NCI-H2081 (cell line): ENCODE results near the gene DNAH17.

Experiments
- DNase-seq, 2 experiments: peaks; one replicate each; lab custom pipeline; 2025; lab: John Stamatoyannopoulos, UW

DNAH17 gene

GRCh38 chr17:78430892-78431691 lies 146.1 kb downstream of the DNAH17 start:
- no peak for DNase-seq

DNA sequence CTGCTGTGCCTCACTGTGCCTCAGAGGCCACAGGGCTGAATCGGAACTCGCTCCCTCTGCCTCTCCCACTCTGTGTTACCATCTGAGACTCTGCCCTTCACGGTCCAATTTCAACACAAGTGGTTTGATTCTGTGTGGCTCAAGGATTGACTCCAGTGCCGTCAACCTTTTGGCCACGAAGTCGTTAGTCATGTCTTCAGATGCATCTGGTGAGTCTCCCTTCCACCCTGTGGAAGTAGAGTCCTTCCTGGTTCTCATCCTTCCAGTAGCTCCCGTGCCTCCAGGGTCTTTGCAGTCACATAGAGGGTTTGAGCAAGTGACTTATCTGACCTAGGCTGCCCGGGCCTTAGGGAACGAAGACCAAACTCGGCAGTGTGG lies 147.6 kb downstream of the DNAH17 start:
- DNase-seq: no peak

GRCh38 chr17:78428836-78429617 lies 148.2 kb downstream of the DNAH17 start:
- DNase-seq: no peak

DNA sequence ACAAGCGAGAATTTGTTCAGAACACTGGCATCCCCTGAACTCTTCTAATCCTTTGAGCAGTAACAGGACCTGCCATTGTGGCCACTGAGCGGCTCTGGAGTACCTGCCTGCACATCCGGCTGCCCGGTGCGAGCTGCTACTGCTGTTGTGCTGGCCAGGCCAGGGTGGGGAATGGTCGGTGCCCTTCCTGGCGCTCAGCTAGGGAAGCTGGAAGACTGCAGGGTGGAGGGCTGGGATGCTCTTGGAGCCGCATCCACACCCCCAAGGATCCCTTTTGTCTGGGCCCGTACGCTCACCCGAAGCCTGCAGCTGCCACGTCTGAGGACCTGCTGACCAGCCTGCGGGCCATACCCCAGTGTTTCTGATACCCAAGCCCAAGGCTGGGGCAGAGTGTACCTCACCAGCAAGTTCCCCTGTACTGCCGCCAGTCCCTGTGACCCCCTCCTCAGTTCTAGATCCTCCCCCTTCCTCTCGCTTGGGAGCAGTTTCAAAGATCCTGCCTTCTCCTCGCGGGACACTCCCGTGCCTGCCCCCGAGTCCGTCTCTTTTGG lies 149.1 kb downstream of the DNAH17 start:
- no peak for DNase-seq

DNA sequence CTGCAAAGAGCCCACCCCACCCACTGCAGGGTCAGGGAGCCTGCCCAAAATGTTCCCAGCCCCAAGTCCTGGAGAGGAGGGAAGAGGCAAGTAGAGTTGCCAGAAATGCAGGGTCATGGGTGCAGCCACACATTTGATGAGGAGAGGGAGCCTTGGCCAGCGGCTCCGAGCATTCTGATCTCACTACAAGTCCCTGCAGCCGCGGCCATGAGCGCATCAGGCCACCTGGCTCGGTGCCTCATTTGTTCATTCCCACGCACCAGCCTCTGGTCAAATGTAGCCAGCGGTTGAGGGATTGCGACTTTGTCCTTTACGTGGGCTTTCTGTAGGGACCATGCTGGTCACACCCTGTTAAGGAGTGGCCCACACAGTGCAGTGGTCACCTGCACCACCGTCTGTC lies 150.1 kb downstream of the DNAH17 start:
- no peak for DNase-seq

DNA sequence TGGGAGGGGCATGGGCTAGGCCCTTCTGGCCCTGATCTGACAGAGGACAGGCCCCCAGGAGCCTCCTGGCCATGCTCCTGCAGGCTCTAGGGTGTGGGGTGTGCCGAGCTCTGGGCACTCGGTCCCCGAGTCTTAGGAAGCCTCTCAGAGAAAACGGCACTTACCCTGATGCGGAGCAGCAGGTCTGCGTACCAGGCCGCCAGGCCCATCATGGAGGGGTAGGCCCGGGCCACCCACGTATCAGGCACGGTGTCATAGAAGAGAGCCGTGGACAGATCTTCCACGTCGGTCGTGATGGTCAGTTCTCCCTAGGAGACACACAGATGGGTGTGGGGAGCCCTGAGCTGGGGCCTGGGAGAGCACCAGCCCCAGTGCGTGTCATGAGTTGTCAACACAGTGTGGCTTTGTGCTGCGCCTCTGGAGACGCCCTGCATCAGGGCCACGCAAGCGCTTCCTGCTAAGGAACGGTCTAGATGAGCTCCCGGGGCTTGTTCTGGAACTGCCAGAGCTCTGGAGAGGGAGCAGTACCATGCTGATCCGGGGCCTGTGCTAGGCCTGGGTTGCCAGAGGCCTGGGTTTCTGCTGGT lies 150.8 kb downstream of the DNAH17 start:
- no peak for DNase-seq

DNA sequence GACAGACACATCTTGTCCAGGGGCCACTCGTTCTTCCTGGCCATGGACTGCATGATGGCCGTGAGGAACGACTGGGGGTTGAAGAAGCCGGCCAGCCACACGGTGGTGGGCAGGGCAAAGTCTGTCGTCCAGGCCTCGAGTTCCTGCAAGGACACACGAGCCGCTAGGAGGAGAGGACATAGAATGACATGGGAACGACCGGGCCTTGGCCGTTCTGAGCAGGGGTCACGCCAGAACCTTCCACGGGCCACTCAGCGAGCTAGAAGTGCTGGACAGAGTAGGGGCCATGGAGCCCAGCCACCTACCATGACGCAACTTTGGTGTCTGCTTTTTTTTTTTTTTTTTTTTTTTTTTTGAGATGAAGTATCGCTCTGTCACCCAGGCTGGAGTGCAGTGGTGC lies 151.8 kb downstream of the DNAH17 start:
- no peak for DNase-seq

GRCh38 chr17:78423961-78424675 lies 153.1 kb downstream of the DNAH17 start:
- DNase-seq: peak; percentile 30 to 77

- DNase-seq: no peak
Measured at GRCh38 chr17:78422872-78423588, 154.2 kb downstream of the DNAH17 start.

- DNase-seq: no peak
Measured at GRCh38 chr17:78422267-78422605, 155.0 kb downstream of the DNAH17 start.

- peak; percentile 65 to 74 for DNase-seq
Measured at GRCh38 chr17:78421534-78422266, 155.5 kb downstream of the DNAH17 start.

- no peak for DNase-seq
Measured at GRCh38 chr17:78421084-78421533, 156.1 kb downstream of the DNAH17 start.

GRCh38 chr17:78419970-78420815 lies 157.0 kb downstream of the DNAH17 start:
- no peak for DNase-seq

DNA sequence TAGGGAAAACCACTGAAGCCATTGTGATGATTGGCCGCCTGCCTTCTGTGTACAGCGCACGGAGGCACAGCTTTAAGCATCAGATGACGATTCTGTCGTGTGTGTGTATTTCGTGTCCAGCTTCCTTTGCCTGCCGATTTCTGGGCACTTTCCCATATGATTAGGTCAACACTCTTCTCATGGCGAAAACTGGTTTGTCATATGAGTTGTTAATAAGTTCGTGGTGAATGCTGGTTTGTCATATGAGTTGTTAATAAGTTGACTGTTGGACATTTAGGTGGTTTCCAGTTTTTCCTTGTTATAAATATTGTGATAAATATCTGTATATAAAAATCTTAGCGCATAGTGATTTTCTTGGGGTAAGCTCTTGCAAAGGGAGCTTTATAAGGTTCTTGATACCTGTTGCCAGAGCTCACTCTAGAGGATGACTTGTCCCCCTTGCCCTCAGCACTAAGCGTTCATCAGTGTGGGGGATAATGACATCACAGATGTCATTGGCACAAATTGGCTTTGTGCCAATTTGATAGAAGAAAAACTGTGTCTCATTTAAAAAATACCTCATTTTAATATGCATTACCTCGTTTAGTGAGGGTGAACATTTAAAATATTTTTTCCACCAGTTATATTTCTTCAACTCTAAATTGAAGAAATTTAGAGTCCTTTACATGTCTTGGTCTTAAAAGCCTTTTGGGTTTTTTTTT lies 158.7 kb downstream of the DNAH17 start:
- no peak for DNase-seq

- no peak for DNase-seq
Measured at GRCh38 chr17:78417531-78417909, 159.7 kb downstream of the DNAH17 start.

- DNase-seq: no peak
Measured at GRCh38 chr17:78416791-78417530, 160.2 kb downstream of the DNAH17 start.

GRCh38 chr17:78415821-78416711 lies 161.1 kb downstream of the DNAH17 start:
- no peak for DNase-seq
